HG03064 (cell line): ENCODE results near the gene MTIF2.
"Not testable (repeated sequence)": the region's sequence is repeated elsewhere in the genome, so short reads cannot be mapped to it uniquely, and the experiment has no call there.

Experiments used
- ATAC-seq: cut with Tn5 transposase; IDR thresholded peaks from one replicate; pipeline ENCODE4 v1.9.1; 2021; ENCODE audit warnings: low read depth; ENCODE audit not compliant: unreplicated experiment

MTIF2 gene

GRCh38 chr2:55204536-55204935 lies 64.5 kb downstream of the MTIF2 start:
- no peak for ATAC-seq

- no peak for ATAC-seq
These were observed 68.6 kb downstream of the MTIF2 start for GRCh38 chr2:55200416-55200815.

GRCh38 chr2:55196526-55196925 lies 72.5 kb downstream of the MTIF2 start:
- ATAC-seq: no peak

GRCh38 chr2:55191888-55192287 lies 77.1 kb downstream of the MTIF2 start:
- ATAC-seq: not testable (repeated sequence)

GRCh38 chr2:55186837-55187236 lies 82.2 kb downstream of the MTIF2 start:
- not testable (repeated sequence) for ATAC-seq
